OCI-LY1 (cell line): ENCODE measurements around the gene ARHGDIB.

ENCODE experiments used
- CTCF ChIP-seq: fragments of 200-600 bp; sonication (generic), shearing (Covaris generic); IDR thresholded peaks from 2 replicates; pipeline ENCODE4 v1.5.1; 2017; ENCODE audit warnings: mild to moderate bottlenecking, antibody characterized with exemption, low read length, moderate library complexity, mixed read lengths
- EZH2 ChIP-seq: fragments of 200-600 bp; sonication (generic), shearing (Covaris generic); IDR thresholded peaks from 2 replicates; pipeline ENCODE4 v1.8.0; 2017; ENCODE audit warnings: borderline replicate concordance, mixed run types, mild to moderate bottlenecking, antibody characterized with exemption, low read length, moderate library complexity, mixed read lengths

DNA sequence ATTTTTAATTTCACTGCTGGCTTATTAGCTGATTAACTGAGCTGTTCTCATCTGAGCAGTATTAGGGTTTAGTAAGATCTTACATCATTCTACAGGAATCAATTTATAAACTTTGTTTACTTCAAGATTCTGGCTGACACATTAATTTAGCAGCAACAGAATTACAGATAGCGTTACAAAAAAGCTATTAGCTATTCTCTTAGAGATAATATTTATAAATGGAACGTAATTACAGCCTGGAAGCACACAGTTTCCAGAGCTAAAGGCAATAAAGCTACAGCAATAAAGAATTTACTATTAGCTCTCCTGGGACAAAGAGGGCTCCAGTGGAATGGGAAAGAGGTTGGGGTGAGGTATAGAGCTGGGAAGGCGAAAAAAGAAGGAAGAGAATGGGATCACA is 46.1 kb upstream of the ARHGDIB start:
- TF ChIP-seq CTCF (no peak), EZH2 (no peak)
